H1 (cell line): ENCODE data around the gene SNF8. TPM values are rescaled to one million over a fixed set of nuclear protein-coding genes. Genes with fewer than 3 reads are reported as not detected.
A peak's percentile ranks its signal among the peaks of the same experiment; 100 is the strongest.

Source experiments
- CTCF ChIA-PET: fragments of 300-600 bp; sonication (Branson Sonifier 250); formaldehyde crosslinking; loops from one replicate; lab custom pipeline; 2021; ENCODE audit not compliant: partially characterized antibody; lab: Charles Lee
- POLR2A ChIA-PET: fragments of 300-600 bp; sonication (Branson Sonifier 250); formaldehyde crosslinking; loops from one replicate; lab custom pipeline; 2021; ENCODE audit warnings: inconsistent platforms; ENCODE audit not compliant: partially characterized antibody; lab: Charles Lee
- DNase-seq, 2 experiments: peaks; one replicate each; pipeline versions ENCODE4 v3.0.0 to v3.0.0-alpha.2; 2010 to 2022; ENCODE audit warnings: low spot score in 2 of 2, low read depth in 1 of 2, mixed read lengths in 1 of 2
- FAIRE-seq: peaks from 2 replicates; lab custom pipeline; 2011; peaks lifted over from hg19 to GRCh38; lab: Jason Lieb, UNC
- H2AFZ ChIP-seq: 2 replicates; pipeline ENCODE4 v1.8.1; 2012; ENCODE audit warnings: low read length, inconsistent platforms
- H2AK5ac ChIP-seq: 2 replicates; pipeline ENCODE4 v1.6.1; 2013; ENCODE audit warnings: low read depth, low read length
- H2BK120ac ChIP-seq: replicated peaks from 2 replicates; pipeline ENCODE3; 2013; ENCODE audit warnings: low read depth, low read length, inconsistent platforms
- H2BK12ac ChIP-seq: 2 replicates; pipeline ENCODE4 v1.6.1; 2013; ENCODE audit warnings: low read depth, low read length
- H2BK15ac ChIP-seq: 2 replicates; pipeline ENCODE4 v1.6.1; 2013; ENCODE audit warnings: low read length
- H2BK20ac ChIP-seq: 2 replicates; pipeline ENCODE4 v1.6.1; 2013; ENCODE audit warnings: low read length
- H2BK5ac ChIP-seq: 2 replicates; pipeline ENCODE4 v1.6.1; 2013; ENCODE audit warnings: low read depth, low read length
- H3K14ac ChIP-seq: 2 replicates; pipeline ENCODE4 v1.6.1; 2013; ENCODE audit warnings: inconsistent platforms; ENCODE audit not compliant: insufficient read length
- H3K18ac ChIP-seq: 2 replicates; pipeline ENCODE4 v1.6.1; 2013; ENCODE audit warnings: low read length; ENCODE audit errors: extremely low read depth
- H3K23ac ChIP-seq: 2 replicates; pipeline ENCODE4 v1.6.1; 2013; ENCODE audit warnings: inconsistent platforms; ENCODE audit not compliant: insufficient read length
- H3K23me2 ChIP-seq: 2 replicates; pipeline ENCODE4 v1.6.1; 2013; ENCODE audit warnings: low read depth, low read length
- H3K27ac ChIP-seq: 2 replicates; pipeline ENCODE4 v1.6.1; 2011; ENCODE audit warnings: low read depth, low read length, inconsistent platforms
- H3K27me3 ChIP-seq, 4 experiments: replicated peaks in 1 of 4; 1 replicate in 1 of 4; 2 replicates in 3 of 4; pipeline versions ENCODE4 v1.6.1 to v1.8.1; 2011 to 2013; ENCODE audit warnings: low read length in 3 of 4, mild to moderate bottlenecking in 3 of 4, inconsistent platforms in 2 of 4, mixed read lengths in 2 of 4, moderate library complexity in 1 of 4; ENCODE audit not compliant: control insufficient read depth in 3 of 4, insufficient read depth in 3 of 4; ENCODE audit errors: extremely low read depth in 1 of 4
- H3K36me3 ChIP-seq, 4 experiments: 2 replicates each; pipeline versions ENCODE4 v1.6.1 to v1.8.1; 2011 to 2013; ENCODE audit warnings: mild to moderate bottlenecking in 4 of 4, low read length in 3 of 4, moderate library complexity in 2 of 4, control low read depth in 1 of 4, inconsistent platforms in 1 of 4; ENCODE audit not compliant: insufficient read depth in 4 of 4, control insufficient read depth in 2 of 4
- H3K4ac ChIP-seq: replicated peaks from 2 replicates; pipeline ENCODE3; 2013; ENCODE audit warnings: low read length, low read depth, mixed read lengths, inconsistent platforms; ENCODE audit not compliant: insufficient read length
- H3K4me1 ChIP-seq, 4 experiments: replicated peaks in 1 of 4; 1 replicate in 1 of 4; 2 replicates in 3 of 4; pipeline versions ENCODE4 v1.6.1 to v1.8.1; 2011 to 2013; ENCODE audit warnings: low read length in 3 of 4, inconsistent platforms in 2 of 4, mixed read lengths in 1 of 4; ENCODE audit not compliant: insufficient read depth in 4 of 4, control insufficient read depth in 3 of 4
- H3K4me2 ChIP-seq, 2 experiments: 2 replicates each; pipeline versions ENCODE4 v1.6.1 to v1.8.1; 2011 to 2013; ENCODE audit warnings: low read depth in 2 of 2, low read length in 2 of 2, control low read depth in 1 of 2, inconsistent platforms in 1 of 2, mild to moderate bottlenecking in 1 of 2; ENCODE audit not compliant: insufficient read depth in 1 of 2
- H3K4me3 ChIP-seq, 4 experiments: fragments of 200-600, 300-600 bp in 1 of 4; sonication (generic), shearing (Covaris generic), sonication (Bioruptor Twin) in 1 of 4; 2 replicates each; pipeline versions ENCODE4 v1.5.1 to v1.8.1; 2011 to 2016; ENCODE audit warnings: low read length in 4 of 4, low read depth in 3 of 4, control low read depth in 2 of 4, inconsistent platforms in 2 of 4, mild to moderate bottlenecking in 2 of 4, mixed read lengths in 1 of 4, moderate library complexity in 1 of 4; ENCODE audit not compliant: insufficient read depth in 2 of 4; ENCODE audit errors: extremely low read depth in 1 of 4
- H3K56ac ChIP-seq: replicated peaks from 2 replicates; pipeline ENCODE3; 2013; ENCODE audit warnings: low read depth, mild to moderate bottlenecking, mixed read lengths, low read length, inconsistent platforms; ENCODE audit not compliant: insufficient read length
- H3K79me1 ChIP-seq: 2 replicates; pipeline ENCODE4 v1.6.1; 2013; ENCODE audit warnings: low read depth, low read length, control low read depth
- H3K79me2 ChIP-seq, 2 experiments: 2 replicates each; pipeline versions ENCODE4 v1.6.1 to v1.8.1; 2012 to 2013; ENCODE audit warnings: low read length in 2 of 2, mild to moderate bottlenecking in 2 of 2, inconsistent platforms in 1 of 2; ENCODE audit not compliant: insufficient read depth in 2 of 2, control insufficient read depth in 1 of 2
- H3K9ac ChIP-seq, 4 experiments: replicated peaks in 1 of 4; 1 replicate in 1 of 4; 2 replicates in 3 of 4; pipeline versions ENCODE4 v1.6.1 to v1.8.1; 2011 to 2013; ENCODE audit warnings: low read depth in 3 of 4, low read length in 3 of 4, control low read depth in 2 of 4, mild to moderate bottlenecking in 2 of 4, moderate library complexity in 2 of 4, inconsistent platforms in 1 of 4; ENCODE audit errors: extremely low read depth in 1 of 4
- H3K9me3 ChIP-seq, 2 experiments: 2 replicates each; pipeline versions ENCODE4 v1.6.1 to v1.8.1; 2012 to 2013; ENCODE audit warnings: mild to moderate bottlenecking in 2 of 2, moderate library complexity in 2 of 2, control low read depth in 1 of 2, inconsistent platforms in 1 of 2, low read depth in 1 of 2, low read length in 1 of 2, mixed read lengths in 1 of 2; ENCODE audit not compliant: insufficient read depth in 2 of 2
- H4K20me1 ChIP-seq, 2 experiments: replicated peaks in 1 of 2; 2 replicates each; pipeline versions ENCODE3 to v1.8.1; 2011 to 2013; ENCODE audit warnings: inconsistent platforms in 2 of 2, low read length in 2 of 2, mild to moderate bottlenecking in 1 of 2; ENCODE audit not compliant: insufficient read depth in 2 of 2, control insufficient read depth in 1 of 2
- H4K5ac ChIP-seq: 2 replicates; pipeline ENCODE4 v1.6.1; 2013; ENCODE audit warnings: low read length, low read depth, mixed read lengths, inconsistent platforms; ENCODE audit not compliant: insufficient read length
- H4K8ac ChIP-seq: 2 replicates; pipeline ENCODE4 v1.8.0; 2013; ENCODE audit warnings: mild to moderate bottlenecking, moderate library complexity, low read length, inconsistent platforms; ENCODE audit not compliant: insufficient read depth; ENCODE audit errors: extremely low read depth
- H4K91ac ChIP-seq: replicated peaks from 2 replicates; pipeline ENCODE3; 2013; ENCODE audit warnings: low read length, mixed read lengths, inconsistent platforms; ENCODE audit not compliant: insufficient read length
- HDAC6 ChIP-seq: IDR thresholded peaks from one replicate; pipeline ENCODE4 v1.7.1; 2012; ENCODE audit warnings: low read depth, mild to moderate bottlenecking, inconsistent platforms, low read length, moderate library complexity
- POLR2A ChIP-seq, 2 experiments: IDR thresholded peaks; 1 replicate in 1 of 2; 2 replicates in 1 of 2; pipeline ENCODE4 v1.6.1; 2011; ENCODE audit warnings: low read depth in 2 of 2, low read length in 2 of 2, mild to moderate bottlenecking in 2 of 2; ENCODE audit errors: control extremely low read depth in 1 of 2
- POLR2AphosphoS5 ChIP-seq: IDR thresholded peaks from 2 replicates; pipeline ENCODE4 v1.6.1; 2011; ENCODE audit warnings: low read depth, low read length
- SP4 ChIP-seq: IDR thresholded peaks from 2 replicates; pipeline ENCODE4 v1.6.1; 2012; ENCODE audit warnings: low read length, inconsistent platforms
- WGBS, 2 experiments: shearing (Covaris generic) in 1 of 2; methylation state at CpG; one replicate each; pipeline versions ENCODE4 v1.1.6 to v1.1.7; 2013 to 2015; ENCODE audit warnings: low lambda C conversion rate in 2 of 2, mixed read lengths in 2 of 2, inconsistent platforms in 1 of 2, low coverage in 1 of 2, missing lambda C conversion rate in 1 of 2; ENCODE audit not compliant: insufficient replicate concordance in 2 of 2, insufficient coverage in 1 of 2, insufficient read length in 1 of 2; ENCODE audit errors: extremely low coverage in 1 of 2, missing lambda C conversion rate in 1 of 2; 5-methylcytosine and 5-hydroxymethylcytosine counted together
- polyA plus RNA-seq, 7 experiments: library from polyadenylated mRNA; depleted of rRNA in 3 of 7; stranded (reverse) in 5 of 7; unstranded in 2 of 7; fragments of >200 nt in 5 of 7; fragments of 200-250 nt in 2 of 7; gene quantifications; 1 replicate in 5 of 7; 2 replicates in 1 of 7; 4 replicates in 1 of 7; pipeline versions ENCODE4 v1.2.1 to v1.2.3, GENCODE V29; 2011 to 2013; ENCODE audit warnings: missing spikeins in 2 of 7, mixed read lengths in 2 of 7
- total RNA-seq: library from RNA; stranded (reverse); fragmentation: NEBNext Ultra II Directional; extraction: Animal tissue kit (Norgen Biotek cat#: 25700); gene quantifications from 2 replicates; pipeline ENCODE4 v1.2.1, GENCODE V29; 2021

The SNF8 gene
- total and polyA plus RNA-seq, 2 of the 8 experiments (the other 6 are each of a cell fraction or from before 2014, with no cell fraction given): 132 to 133 TPM

DNA sequence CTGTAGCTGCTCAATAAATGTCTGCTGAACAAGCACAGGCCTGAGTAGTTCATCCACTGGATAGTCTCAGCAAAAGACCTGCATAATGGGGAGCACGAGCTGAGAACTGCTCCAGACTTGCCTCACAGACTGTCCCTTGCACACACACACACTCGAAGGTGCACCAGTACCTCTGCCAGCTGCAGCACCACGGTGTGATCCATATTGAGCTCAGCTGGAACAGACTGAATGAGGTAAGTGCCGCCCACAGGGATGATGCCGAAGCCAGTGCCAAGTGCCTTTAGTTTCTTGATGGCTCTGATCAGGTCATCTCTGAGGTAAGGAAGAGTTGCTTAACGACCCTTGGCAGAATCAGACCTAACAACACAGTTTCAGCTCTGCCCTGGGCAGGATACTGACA is 11.6 kb downstream of the SNF8 start:
- H3K56ac ChIP-seq: no peak overlapping the region
- peaks cover 2 to 5% of the 10 kb centered on the region in 2 experiments for H4K20me1 ChIP-seq
- peaks cover 16 to 79% (median 50%) of the 10 kb centered on the region in 4 experiments for H3K36me3 ChIP-seq
- FAIRE-seq: no peak
- H2BK5ac ChIP-seq: no peak overlapping the region
- H2AK5ac ChIP-seq: no peak overlapping the region
- H2BK120ac ChIP-seq: no peak overlapping the region
- H3K79me1 ChIP-seq: no peaks in the 10 kb centered on the region
- no peaks in the 10 kb centered on the region for H3K4me1 ChIP-seq
- H3K9ac ChIP-seq: no peak overlapping the region
- H3K79me2 ChIP-seq: no peaks in the 10 kb centered on the region
- no peak overlapping the region for H3K4me3 ChIP-seq
- H3K14ac ChIP-seq: no peak overlapping the region
- no peak overlapping the region for H2BK15ac ChIP-seq
- no peak for TF ChIP-seq HDAC6
- TF ChIP-seq POLR2AphosphoS5: peak; percentile 66; the same call in 1 of the 2 replicates
- TF ChIP-seq SP4: no peak
- peak in 1 of 2 experiments; percentile 23; a peak in 1 of 3 replicates for TF ChIP-seq POLR2A (IDR thresholded peaks at IDR 0.05; ENCODE audit: control extremely low read depth in 1 of 2, low read depth in 2 of 2, low read length in 2 of 2)
- H4K5ac ChIP-seq: no peak overlapping the region
- ChIA-PET POLR2A (interaction anchor here (0.8 to 11.8 kb wide), 10 partner anchors 9 to 103 kb away, joined by 3 to 143 read pairs (median 6); partner anchors contain the start of genes IGF2BP1 and SNF8), CTCF (interaction anchor here (0.6 to 1.9 kb wide), 4 partner anchors 82 to 127 kb away, joined by 3 to 8 read pairs (median 4); no protein-coding TSS in a partner anchor)
- H3K23ac ChIP-seq: no peak overlapping the region
- DNase-seq: no peak
- no peak overlapping the region for H4K8ac ChIP-seq
- no peak overlapping the region for H4K91ac ChIP-seq
- H2AFZ ChIP-seq: no peak overlapping the region
- H3K27me3 ChIP-seq: no peaks in the 10 kb centered on the region
- WGBS, 2 experiments: 88% methylated on average over 6 of the region's 6 CpGs; no CpG with 5 or more reads in 1 of the 2 experiments
- no peak overlapping the region for H3K4me2 ChIP-seq
- no peak overlapping the region for H3K27ac ChIP-seq
- no peaks in the 10 kb centered on the region for H3K23me2 ChIP-seq
- H2BK12ac ChIP-seq: no peak overlapping the region
- H3K9me3 ChIP-seq: no peaks in the 10 kb centered on the region
- H2BK20ac ChIP-seq: no peak overlapping the region
- no peak overlapping the region for H3K4ac ChIP-seq
- no peak overlapping the region for H3K18ac ChIP-seq
